ENCODE results near the gene GABBR2. TPM values are rescaled to one million over a fixed set of nuclear protein-coding genes. Genes with fewer than 3 reads are reported as not detected.

GABBR2 gene
- total RNA-seq, 1 donor from 2014 or later = 6.4 TPM

- DNase-seq (ENCODE audit: extremely low spot score, unreplicated experiment) = no peak
- no peak for TF ChIP-seq CTCF (conservative IDR thresholded peaks at IDR 0.05)
- Mint-ChIP-seq H3K27me3 (peaks cover 4% of the 10 kb centered on the region), H3K27ac (no peak overlapping the region), H3K9me3 (peaks cover 10% of the 10 kb centered on the region), H3K4me1 (ENCODE audit: unreplicated experiment) (peaks cover 19% of the 10 kb centered on the region), H3K36me3 (no peaks in the 10 kb centered on the region), H3K4me3 (no peak overlapping the region)
Observed at GRCh38 chr9:98506422-98507054, 202.2 kb downstream of the GABBR2 start.

GRCh38 chr9:98504298-98505282 lies 204.1 kb downstream of the GABBR2 start:
- Mint-ChIP-seq H3K9me3 (peaks cover 10% of the 10 kb centered on the region), H3K27ac (peak overlapping the region; percentile 39), H3K36me3 (no peaks in the 10 kb centered on the region), H3K4me1 (ENCODE audit: unreplicated experiment) (peaks cover 22% of the 10 kb centered on the region), H3K4me3 (no peak overlapping the region), H3K27me3 (peaks cover 4% of the 10 kb centered on the region)
- no peak for TF ChIP-seq CTCF (conservative IDR thresholded peaks at IDR 0.05)
- no peak for DNase-seq (ENCODE audit: extremely low spot score, unreplicated experiment)

- H3K27me3 Mint-ChIP-seq = peaks cover 7% of the 10 kb centered on the region
- no peak for DNase-seq (ENCODE audit: extremely low spot score, unreplicated experiment)
- no peak overlapping the region for H3K4me3 Mint-ChIP-seq
- peak overlapping the region; percentile 39 for H3K27ac Mint-ChIP-seq
- H3K36me3 Mint-ChIP-seq = no peaks in the 10 kb centered on the region
- H3K9me3 Mint-ChIP-seq = peaks cover 10% of the 10 kb centered on the region
- H3K4me1 Mint-ChIP-seq (ENCODE audit: unreplicated experiment) = peaks cover 22% of the 10 kb centered on the region
- no peak for TF ChIP-seq CTCF (conservative IDR thresholded peaks at IDR 0.05)
Observed at GRCh38 chr9:98503867-98504266, 204.9 kb downstream of the GABBR2 start.

- peaks cover 10% of the 10 kb centered on the region for H3K9me3 Mint-ChIP-seq
Observed at GRCh38 chr9:98502976-98503325, 205.8 kb downstream of the GABBR2 start.

More at GRCh38 chr9:98502976-98503325, 205.8 kb downstream of the GABBR2 start:
- TF ChIP-seq CTCF (conservative IDR thresholded peaks at IDR 0.05) = no peak
- Mint-ChIP-seq H3K27ac (peak overlapping the region; percentile 92), H3K36me3 (no peaks in the 10 kb centered on the region), H3K27me3 (peaks cover 7% of the 10 kb centered on the region), H3K4me3 (peak overlapping the region; percentile 60), H3K4me1 (ENCODE audit: unreplicated experiment) (peaks cover 22% of the 10 kb centered on the region)
- no peak for DNase-seq (ENCODE audit: extremely low spot score, unreplicated experiment)

All from type B pancreatic cell (in vitro differentiated cells).